WTC11 (cell line): ENCODE data around the gene GRM3. TPM values are rescaled to one million over a fixed set of nuclear protein-coding genes. Genes with fewer than 3 reads are reported as not detected.

Source experiments
- ATAC-seq: fragments of 200-7000 bp; cut with Tn5 transposase; 2 replicates; pipeline ENCODE4 v1.10.0; 2021; ENCODE audit warnings: mild to moderate bottlenecking, moderate library complexity
- CTCF ChIA-PET: fragments of 300-600 bp; sonication (Branson Sonifier 250); formaldehyde crosslinking; loops from one replicate; lab custom pipeline; 2021; ENCODE audit warnings: antibody characterized with exemption; lab: Charles Lee
- POLR2A ChIA-PET: fragments of 350-600 bp; sonication (Branson Sonifier 250); formaldehyde crosslinking; loops from one replicate; lab custom pipeline; 2021; ENCODE audit warnings: antibody characterized with exemption; lab: Charles Lee
- DNase-seq: peaks from one replicate; pipeline ENCODE4 v3.0.0; 2021; ENCODE audit warnings: low spot score
- H3K27ac Mint-ChIP-seq: 2 replicates; pipeline ENCODE4 v1.8.0; 2021; ENCODE audit warnings: mixed read lengths
- H3K27me3 Mint-ChIP-seq: 2 replicates; pipeline ENCODE4 v1.8.0; 2021; ENCODE audit warnings: low read depth, mild to moderate bottlenecking, moderate library complexity, mixed read lengths
- H3K36me3 Mint-ChIP-seq: 2 replicates; pipeline ENCODE4 v1.8.0; 2021; ENCODE audit warnings: mixed read lengths
- H3K4me1 Mint-ChIP-seq: 2 replicates; pipeline ENCODE4 v1.8.0; 2022; ENCODE audit warnings: mixed read lengths
- H3K4me3 Mint-ChIP-seq: 2 replicates; pipeline ENCODE4 v1.8.0; 2021; ENCODE audit warnings: mild to moderate bottlenecking, moderate library complexity, mixed read lengths
- H3K9me3 Mint-ChIP-seq: 2 replicates; pipeline ENCODE4 v1.8.0; 2021; ENCODE audit warnings: mixed read lengths
- ATF1 ChIP-seq: sonication (generic); formaldehyde crosslinking; IDR thresholded peaks from 2 replicates; pipeline ENCODE4 v1.8.1; 2023; ENCODE audit warnings: mild to moderate bottlenecking, moderate library complexity, missing genetic modification reagents
- CREB1 ChIP-seq: sonication (generic); formaldehyde crosslinking; IDR thresholded peaks from 2 replicates; pipeline ENCODE4 v1.8.0; 2023; ENCODE audit warnings: mild to moderate bottlenecking, missing genetic modification reagents
- ELF4 ChIP-seq: sonication (generic); formaldehyde crosslinking; IDR thresholded peaks from 2 replicates; pipeline ENCODE4 v1.8.1; 2022; ENCODE audit warnings: low read depth, mild to moderate bottlenecking, moderate library complexity, missing genetic modification reagents
- FOXP1 ChIP-seq: sonication (generic); formaldehyde crosslinking; IDR thresholded peaks from 2 replicates; pipeline ENCODE4 v1.8.0; 2022; ENCODE audit warnings: missing genetic modification reagents, mild to moderate bottlenecking, moderate library complexity, borderline replicate concordance
- GABPB1 ChIP-seq: sonication (generic); formaldehyde crosslinking; IDR thresholded peaks from 2 replicates; pipeline ENCODE4 v1.8.1; 2023; ENCODE audit warnings: mild to moderate bottlenecking, missing genetic modification reagents
- GTF2I ChIP-seq: fragments of 250-450 bp; sonication (Bioruptor Pico); conservative IDR thresholded peaks from 2 replicates; pipeline ENCODE4 v1.4.0; 2021; ENCODE audit warnings: mild to moderate bottlenecking
- MAX ChIP-seq: sonication (generic); formaldehyde crosslinking; IDR thresholded peaks from 2 replicates; pipeline ENCODE4 v1.8.0; 2022; ENCODE audit warnings: mild to moderate bottlenecking, missing genetic modification reagents
- NR3C1 ChIP-seq: sonication (generic); formaldehyde crosslinking; conservative IDR thresholded peaks from 2 replicates; pipeline ENCODE4 v1.8.1; 2023; ENCODE audit warnings: low read depth, mild to moderate bottlenecking, missing genetic modification reagents
- SMAD4 ChIP-seq: sonication (generic); formaldehyde crosslinking; IDR thresholded peaks from 2 replicates; pipeline ENCODE4 v1.8.0; 2022; ENCODE audit warnings: mild to moderate bottlenecking, missing genetic modification reagents
- TEAD1 ChIP-seq: sonication (generic); formaldehyde crosslinking; IDR thresholded peaks from 2 replicates; pipeline ENCODE4 v1.8.0; 2022; ENCODE audit warnings: mild to moderate bottlenecking, missing genetic modification reagents
- USF2 ChIP-seq: sonication (generic); formaldehyde crosslinking; IDR thresholded peaks from 2 replicates; pipeline ENCODE4 v1.8.1; 2023; ENCODE audit warnings: mild to moderate bottlenecking, missing genetic modification reagents, moderate library complexity
- ZNF121 ChIP-seq: sonication (generic); formaldehyde crosslinking; IDR thresholded peaks from 2 replicates; pipeline ENCODE4 v1.8.0; 2023; ENCODE audit warnings: missing genetic modification reagents
- ZNF396 ChIP-seq: fragments of 250-450 bp; sonication (Bioruptor Pico); IDR thresholded peaks from 2 replicates; pipeline ENCODE4 v1.8.0; 2021; ENCODE audit warnings: mild to moderate bottlenecking, moderate library complexity, borderline replicate concordance
- ZNF423 ChIP-seq: fragments of 250-450 bp; sonication (Bioruptor Pico); IDR thresholded peaks from 2 replicates; pipeline ENCODE4 v2.1.2; 2022; ENCODE audit warnings: mild to moderate bottlenecking, moderate library complexity
- total RNA-seq: library from RNA; stranded (reverse); gene quantifications from 3 replicates; pipeline ENCODE4 v1.2.3, GENCODE V29; 2021
- TF ChIP-seq, protein P1 (sequence below): sonication (generic); formaldehyde crosslinking; IDR thresholded peaks from 2 replicates; pipeline ENCODE4 v1.8.1; 2022; ENCODE audit warnings: missing genetic modification reagents, borderline replicate concordance
- TF ChIP-seq, protein P2 (sequence below): sonication (generic); formaldehyde crosslinking; IDR thresholded peaks from 2 replicates; pipeline ENCODE4 v1.8.0; 2022; ENCODE audit warnings: mild to moderate bottlenecking, missing genetic modification reagents

GRM3 gene
- total RNA-seq, 1 experiment from 2014 or later = 0.94 TPM

GRCh38 chr7:86837235-86837634 lies 193.5 kb downstream of the GRM3 start:
- Mint-ChIP-seq H3K36me3 (no peaks in the 10 kb centered on the region), H3K27me3 (no peaks in the 10 kb centered on the region), H3K27ac (no peak overlapping the region), H3K4me3 (no peak overlapping the region), H3K9me3 (no peaks in the 10 kb centered on the region), H3K4me1 (peaks cover 3% of the 10 kb centered on the region)
- ATAC-seq (peak; percentile 59; the same call in 1 of the 2 replicates), DNase-seq (no peak)
- CTCF ChIA-PET = interaction anchor here (0.6 kb wide), 1 partner anchor 68 kb away, joined by 3 read pairs; no protein-coding TSS in a partner anchor
- TF ChIP-seq USF2 (CRISPR knock-in tag) = no peak
- no peak for TF ChIP-seq ZNF396
- no peak for TF ChIP-seq ZNF423 (CRISPR knock-in tag)
- TF ChIP-seq, protein P1, sequence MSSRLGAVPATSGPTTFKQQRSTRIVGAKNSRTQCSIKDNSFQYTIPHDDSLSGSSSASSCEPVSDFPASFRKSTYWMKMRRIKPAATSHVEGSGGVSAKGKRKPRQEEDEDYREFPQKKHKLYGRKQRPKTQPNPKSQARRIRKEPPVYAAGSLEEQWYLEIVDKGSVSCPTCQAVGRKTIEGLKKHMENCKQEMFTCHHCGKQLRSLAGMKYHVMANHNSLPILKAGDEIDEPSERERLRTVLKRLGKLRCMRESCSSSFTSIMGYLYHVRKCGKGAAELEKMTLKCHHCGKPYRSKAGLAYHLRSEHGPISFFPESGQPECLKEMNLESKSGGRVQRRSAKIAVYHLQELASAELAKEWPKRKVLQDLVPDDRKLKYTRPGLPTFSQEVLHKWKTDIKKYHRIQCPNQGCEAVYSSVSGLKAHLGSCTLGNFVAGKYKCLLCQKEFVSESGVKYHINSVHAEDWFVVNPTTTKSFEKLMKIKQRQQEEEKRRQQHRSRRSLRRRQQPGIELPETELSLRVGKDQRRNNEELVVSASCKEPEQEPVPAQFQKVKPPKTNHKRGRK (CRISPR knock-in tag) = no peak
- no peak for TF ChIP-seq ZNF121 (CRISPR knock-in tag)
- no peak for TF ChIP-seq TEAD1 (CRISPR knock-in tag)
- TF ChIP-seq ATF1 (CRISPR knock-in tag) = no peak
- TF ChIP-seq NR3C1 = no peak
- POLR2A ChIA-PET = no interaction called here

- Mint-ChIP-seq H3K27me3 (no peaks in the 10 kb centered on the region), H3K36me3 (no peaks in the 10 kb centered on the region), H3K4me3 (no peak overlapping the region)
- POLR2A ChIA-PET = no interaction called here
- TF ChIP-seq TEAD1 (CRISPR knock-in tag) (no peak), CREB1 (CRISPR knock-in tag) (no peak), MAX (CRISPR knock-in tag) (no peak), FOXP1 (CRISPR knock-in tag) (no peak)
- TF ChIP-seq, all 79 proteins: peak for 0
- no peak overlapping the region for H3K27ac Mint-ChIP-seq
- no peak for ATAC-seq
- CTCF ChIA-PET = no interaction called here
- no peak for DNase-seq
- no peaks in the 10 kb centered on the region for H3K9me3 Mint-ChIP-seq
- H3K4me1 Mint-ChIP-seq = peaks cover 3% of the 10 kb centered on the region
Observed at GRCh38 chr7:86844608-86845007, 200.9 kb downstream of the GRM3 start.

GRCh38 chr7:86846494-86847190 lies 202.9 kb downstream of the GRM3 start:
- Mint-ChIP-seq H3K27ac (no peak overlapping the region), H3K36me3 (no peaks in the 10 kb centered on the region), H3K9me3 (no peaks in the 10 kb centered on the region), H3K27me3 (no peaks in the 10 kb centered on the region), H3K4me1 (peaks cover 5% of the 10 kb centered on the region), H3K4me3 (no peak overlapping the region)
- no peak for DNase-seq
- peak; percentile 88 for TF ChIP-seq GABPB1 (CRISPR knock-in tag)
- TF ChIP-seq, protein P2, sequence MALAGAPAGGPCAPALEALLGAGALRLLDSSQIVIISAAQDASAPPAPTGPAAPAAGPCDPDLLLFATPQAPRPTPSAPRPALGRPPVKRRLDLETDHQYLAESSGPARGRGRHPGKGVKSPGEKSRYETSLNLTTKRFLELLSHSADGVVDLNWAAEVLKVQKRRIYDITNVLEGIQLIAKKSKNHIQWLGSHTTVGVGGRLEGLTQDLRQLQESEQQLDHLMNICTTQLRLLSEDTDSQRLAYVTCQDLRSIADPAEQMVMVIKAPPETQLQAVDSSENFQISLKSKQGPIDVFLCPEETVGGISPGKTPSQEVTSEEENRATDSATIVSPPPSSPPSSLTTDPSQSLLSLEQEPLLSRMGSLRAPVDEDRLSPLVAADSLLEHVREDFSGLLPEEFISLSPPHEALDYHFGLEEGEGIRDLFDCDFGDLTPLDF = no peak
- ChIA-PET POLR2A (no interaction called here), CTCF (no interaction called here)
- no peak for ATAC-seq

- POLR2A ChIA-PET = no interaction called here
- H3K27ac Mint-ChIP-seq = no peak overlapping the region
- no peaks in the 10 kb centered on the region for H3K27me3 Mint-ChIP-seq
- H3K4me1 Mint-ChIP-seq = peaks cover 12% of the 10 kb centered on the region
- TF ChIP-seq, protein P2 = no peak
- TF ChIP-seq GTF2I (no peak), SMAD4 (no peak), ELF4 (CRISPR knock-in tag) (no peak)
- no peaks in the 10 kb centered on the region for H3K9me3 Mint-ChIP-seq
- H3K36me3 Mint-ChIP-seq = no peaks in the 10 kb centered on the region
- no peak overlapping the region for H3K4me3 Mint-ChIP-seq
- ATAC-seq = no peak
- no peak for DNase-seq
- CTCF ChIA-PET = no interaction called here
Observed at GRCh38 chr7:86848226-86848625, 204.5 kb downstream of the GRM3 start.
